SU-DHL-6 (cell line): ENCODE data around the gene GSX1.
"Not testable (repeated sequence)": the region's sequence is repeated elsewhere in the genome, so short reads cannot be mapped to it uniquely, and the experiment has no call there.

ENCODE experiments used
- H2AFZ ChIP-seq: fragments of 200-600 bp; sonication (generic); 2 replicates; pipeline ENCODE4 v1.6.1; 2014; ENCODE audit warnings: low read depth, mild to moderate bottlenecking, moderate library complexity, mixed read lengths, antibody characterized with exemption, low read length; ENCODE audit not compliant: severe bottlenecking
- H3F3A ChIP-seq: fragments of 200-600 bp; shearing (Covaris generic); 2 replicates; pipeline ENCODE4 v1.6.0; 2016; ENCODE audit warnings: antibody characterized with exemption, mild to moderate bottlenecking; ENCODE audit not compliant: insufficient read depth
- H3K27ac ChIP-seq: fragments of 200-600 bp; sonication (generic); 2 replicates; pipeline ENCODE4 v1.5.1; 2016; ENCODE audit warnings: low read depth, mild to moderate bottlenecking, low read length, moderate library complexity, mixed read lengths
- H3K27me3 ChIP-seq: fragments of 200-600 bp; sonication (generic), shearing (Covaris generic); 2 replicates; pipeline ENCODE4 v1.6.0; 2014; ENCODE audit warnings: mild to moderate bottlenecking, low read length
- H3K36me3 ChIP-seq: fragments of 200-600 bp; sonication (generic); 2 replicates; pipeline ENCODE4 v1.6.1; 2014; ENCODE audit warnings: mild to moderate bottlenecking, low read length, mixed read lengths
- H3K4me2 ChIP-seq: fragments of 300-600, 200-600 bp; shearing (Covaris generic), sonication (generic); 2 replicates; pipeline ENCODE4 v1.6.0; 2014; ENCODE audit warnings: low read length, low read depth, mild to moderate bottlenecking; ENCODE audit not compliant: poor library complexity, severe bottlenecking
- H3K4me3 ChIP-seq: fragments of 200-600 bp; sonication (generic); 2 replicates; pipeline ENCODE4 v1.5.1; 2014; ENCODE audit warnings: antibody characterized with exemption, low read length, mild to moderate bottlenecking, mixed read lengths; ENCODE audit not compliant: insufficient read depth, poor library complexity, severe bottlenecking
- H3K79me2 ChIP-seq: fragments of 200-600 bp; sonication (generic); 2 replicates; pipeline ENCODE4 v1.6.1; 2014; ENCODE audit warnings: mild to moderate bottlenecking, low read length, moderate library complexity; ENCODE audit not compliant: insufficient read depth
- H3K9ac ChIP-seq: fragments of 200-600 bp; sonication (generic); 2 replicates; pipeline ENCODE4 v1.7.0; 2014; ENCODE audit warnings: mild to moderate bottlenecking, low read length
- H3K9me2 ChIP-seq: fragments of 200-600 bp; sonication (generic); replicated peaks from 2 replicates; pipeline ENCODE4 v1.6.1; 2014; ENCODE audit warnings: low read length; ENCODE audit not compliant: insufficient read depth
- H3K9me3 ChIP-seq: fragments of 200-600 bp; sonication (generic); 2 replicates; pipeline ENCODE4 v1.6.1; 2014; ENCODE audit warnings: low read length, mixed read lengths; ENCODE audit not compliant: insufficient read depth
- H4K20me1 ChIP-seq: fragments of 200-600 bp; sonication (generic); 2 replicates; pipeline ENCODE4 v1.6.1; 2014; ENCODE audit warnings: low read depth, mild to moderate bottlenecking, antibody characterized with exemption, low read length, moderate library complexity, mixed read lengths
- EZH2phosphoT487 ChIP-seq: fragments of 200-600 bp; sonication (generic), shearing (Covaris generic); conservative IDR thresholded peaks from 2 replicates; pipeline ENCODE4 v1.6.1; 2018; ENCODE audit warnings: mild to moderate bottlenecking, antibody characterized with exemption, low read length, moderate library complexity, mixed read lengths
- TF ChIP-seq, protein P1 (sequence below): fragments of 200-600 bp; sonication (generic); IDR thresholded peaks from one replicate; pipeline ENCODE4 v1.5.1; 2017; ENCODE audit warnings: antibody characterized with exemption, mild to moderate bottlenecking, low read length, moderate library complexity; ENCODE audit not compliant: insufficient read depth, poor library complexity, severe bottlenecking

Gene GSX1

DNA sequence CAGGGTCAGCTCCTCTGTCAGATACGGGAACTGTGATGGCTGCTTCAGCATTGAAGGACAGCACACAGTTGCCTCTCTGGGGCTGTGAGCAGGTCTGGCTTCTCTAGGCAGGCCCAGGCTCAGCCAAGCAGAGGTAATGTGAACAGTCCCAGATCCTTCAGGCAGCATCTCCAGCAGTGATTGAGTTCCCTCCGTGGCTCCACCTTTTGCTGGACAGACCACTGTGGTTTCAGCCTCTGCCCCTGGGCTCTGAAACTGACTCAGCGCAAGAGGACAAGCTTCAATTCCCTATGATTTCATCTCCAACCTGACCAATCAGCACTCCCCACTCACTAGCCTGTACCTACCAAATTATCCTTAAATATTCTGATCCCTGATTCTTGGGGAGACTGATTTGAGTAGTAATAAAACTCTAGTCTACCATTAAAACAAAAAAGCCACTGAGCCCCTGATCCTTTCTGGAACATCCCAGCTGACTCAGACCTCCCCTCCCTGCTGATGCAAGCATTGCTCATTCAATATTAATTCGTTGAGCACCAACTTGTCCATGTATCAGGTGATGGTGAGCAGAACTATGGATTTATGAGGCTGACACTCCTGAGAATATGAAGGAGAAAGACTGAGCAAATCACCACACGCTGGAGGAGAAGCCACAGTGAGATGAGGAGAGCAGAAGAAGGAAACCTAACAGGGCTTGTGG is 16.7 kb downstream of the GSX1 start:
- Histone ChIP-seq H3K79me2 (no peaks in the 10 kb centered on the region), H4K20me1 (no peaks in the 10 kb centered on the region), H2AFZ (no peak overlapping the region), H3F3A (no peaks in the 10 kb centered on the region), H3K27ac (no peak overlapping the region), H3K4me3 (no peak overlapping the region), H3K9me3 (no peaks in the 10 kb centered on the region), H3K9ac (no peak overlapping the region), H3K9me2 (no peaks in the 10 kb centered on the region), H3K4me2 (no peak overlapping the region), H3K27me3 (no peaks in the 10 kb centered on the region), H3K36me3 (no peaks in the 10 kb centered on the region)
- TF ChIP-seq, protein P1, sequence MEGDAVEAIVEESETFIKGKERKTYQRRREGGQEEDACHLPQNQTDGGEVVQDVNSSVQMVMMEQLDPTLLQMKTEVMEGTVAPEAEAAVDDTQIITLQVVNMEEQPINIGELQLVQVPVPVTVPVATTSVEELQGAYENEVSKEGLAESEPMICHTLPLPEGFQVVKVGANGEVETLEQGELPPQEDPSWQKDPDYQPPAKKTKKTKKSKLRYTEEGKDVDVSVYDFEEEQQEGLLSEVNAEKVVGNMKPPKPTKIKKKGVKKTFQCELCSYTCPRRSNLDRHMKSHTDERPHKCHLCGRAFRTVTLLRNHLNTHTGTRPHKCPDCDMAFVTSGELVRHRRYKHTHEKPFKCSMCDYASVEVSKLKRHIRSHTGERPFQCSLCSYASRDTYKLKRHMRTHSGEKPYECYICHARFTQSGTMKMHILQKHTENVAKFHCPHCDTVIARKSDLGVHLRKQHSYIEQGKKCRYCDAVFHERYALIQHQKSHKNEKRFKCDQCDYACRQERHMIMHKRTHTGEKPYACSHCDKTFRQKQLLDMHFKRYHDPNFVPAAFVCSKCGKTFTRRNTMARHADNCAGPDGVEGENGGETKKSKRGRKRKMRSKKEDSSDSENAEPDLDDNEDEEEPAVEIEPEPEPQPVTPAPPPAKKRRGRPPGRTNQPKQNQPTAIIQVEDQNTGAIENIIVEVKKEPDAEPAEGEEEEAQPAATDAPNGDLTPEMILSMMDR = no peak
- TF ChIP-seq EZH2phosphoT487 = no peak

DNA sequence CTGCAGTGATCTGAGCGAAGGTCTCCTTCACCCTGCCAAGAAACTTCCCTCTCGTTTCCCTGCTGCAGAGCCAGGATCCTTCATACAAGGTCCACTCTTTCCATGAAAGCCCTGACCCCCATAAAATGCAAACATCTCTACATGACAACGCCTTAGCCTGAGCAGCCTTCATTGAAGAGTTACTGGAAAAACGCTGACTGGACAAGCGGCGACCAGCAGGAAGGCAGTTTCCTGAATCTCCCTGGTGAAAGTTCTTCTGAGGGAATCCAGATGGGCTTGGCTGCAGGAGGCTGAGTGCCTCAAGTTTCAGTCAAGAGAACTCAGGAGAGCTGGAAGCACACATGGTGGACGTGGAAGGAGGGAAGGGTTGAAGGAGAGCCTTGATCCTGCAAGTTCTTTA is 17.7 kb downstream of the GSX1 start:
- no peak overlapping the region for H3K9ac ChIP-seq
- no peaks in the 10 kb centered on the region for H3K9me3 ChIP-seq
- H3K36me3 ChIP-seq = no peaks in the 10 kb centered on the region
- TF ChIP-seq, protein P1 = no peak
- TF ChIP-seq EZH2phosphoT487 = no peak
- no peak overlapping the region for H3K4me2 ChIP-seq
- H3K4me3 ChIP-seq = no peak overlapping the region
- no peak overlapping the region for H3K27ac ChIP-seq
- no peaks in the 10 kb centered on the region for H3K9me2 ChIP-seq
- H2AFZ ChIP-seq = no peak overlapping the region
- no peaks in the 10 kb centered on the region for H3F3A ChIP-seq
- no peaks in the 10 kb centered on the region for H3K79me2 ChIP-seq
- H4K20me1 ChIP-seq = no peaks in the 10 kb centered on the region
- no peaks in the 10 kb centered on the region for H3K27me3 ChIP-seq

- no peaks in the 10 kb centered on the region for H4K20me1 ChIP-seq
- H3K79me2 ChIP-seq = no peaks in the 10 kb centered on the region
- H2AFZ ChIP-seq = no peak overlapping the region
- TF ChIP-seq, protein P1 = no peak
- TF ChIP-seq EZH2phosphoT487 = no peak
- H3K9me2 ChIP-seq = no peaks in the 10 kb centered on the region
- no peak overlapping the region for H3K9ac ChIP-seq
- no peak overlapping the region for H3K4me3 ChIP-seq
- no peak overlapping the region for H3K27ac ChIP-seq
- no peaks in the 10 kb centered on the region for H3K9me3 ChIP-seq
- no peaks in the 10 kb centered on the region for H3F3A ChIP-seq
- no peaks in the 10 kb centered on the region for H3K27me3 ChIP-seq
- no peaks in the 10 kb centered on the region for H3K36me3 ChIP-seq
- H3K4me2 ChIP-seq = no peak overlapping the region
Observed at GRCh38 chr13:27810461-27810860, 18.2 kb downstream of the GSX1 start.

GRCh38 chr13:27813826-27814225 is 21.5 kb downstream of the GSX1 start:
- no peaks in the 10 kb centered on the region for H3K36me3 ChIP-seq
- no peaks in the 10 kb centered on the region for H3K9me2 ChIP-seq
- no peaks in the 10 kb centered on the region for H3K79me2 ChIP-seq
- no peaks in the 10 kb centered on the region for H3K27me3 ChIP-seq
- H3K4me3 ChIP-seq = no peak overlapping the region
- TF ChIP-seq, protein P1 = no peak
- TF ChIP-seq EZH2phosphoT487 = no peak
- H3K4me2 ChIP-seq = no peak overlapping the region
- H3F3A ChIP-seq = no peaks in the 10 kb centered on the region
- H2AFZ ChIP-seq = no peak overlapping the region
- no peaks in the 10 kb centered on the region for H4K20me1 ChIP-seq
- H3K9me3 ChIP-seq = no peaks in the 10 kb centered on the region
- H3K27ac ChIP-seq = no peak overlapping the region
- H3K9ac ChIP-seq = no peak overlapping the region

- H4K20me1 ChIP-seq = not testable (repeated sequence)
Observed at GRCh38 chr13:27817832-27818231, 25.5 kb downstream of the GSX1 start.

More at GRCh38 chr13:27817832-27818231, 25.5 kb downstream of the GSX1 start:
- not testable (repeated sequence) for H2AFZ ChIP-seq, H3F3A ChIP-seq, H3K4me2 ChIP-seq, H3K36me3 ChIP-seq, H3K27ac ChIP-seq, H3K4me3 ChIP-seq, H3K79me2 ChIP-seq, H3K9me3 ChIP-seq, H3K9ac ChIP-seq, H3K9me2 ChIP-seq, H3K27me3 ChIP-seq
